ENCODE data around the gene H1-8. TPM values are rescaled to one million over a fixed set of nuclear protein-coding genes. Genes with fewer than 3 reads are reported as not detected.
A peak's percentile ranks its signal among the peaks of the same experiment; 100 is the strongest.

The H1-8 gene
- total RNA-seq, 4 donors from 2014 or later = not detected

- TF ChIP-seq CTCF (IDR thresholded peaks at IDR 0.05) (no peak), POLR2A (IDR thresholded peaks at IDR 0.05) (no peak)
- Histone ChIP-seq H3K4me1 (no peaks in the 10 kb centered on the region), H3K4me3 (no peak overlapping the region), H3K9me3 (no peaks in the 10 kb centered on the region), H3K27me3 (no peaks in the 10 kb centered on the region), H3K36me3 (peaks cover 0 to 24% (median 0%) of the 10 kb centered on the region in 3 donors), H3K27ac (peak overlapping the region in 1 of 4 donors; percentile 16)
- DNase-seq = no peak
These were observed 42.7 kb upstream of the H1-8 start for GRCh38 chr3:129500334-129500658.

GRCh38 chr3:129501630-129502029, 41.3 kb upstream of the H1-8 start:
- no peak for DNase-seq
- TF ChIP-seq POLR2A (IDR thresholded peaks at IDR 0.05) (no peak), CTCF (IDR thresholded peaks at IDR 0.05) (no peak)
- H3K27ac ChIP-seq = no peak overlapping the region
- no peaks in the 10 kb centered on the region for H3K27me3 ChIP-seq
- no peaks in the 10 kb centered on the region for H3K9me3 ChIP-seq
- H3K4me3 ChIP-seq = no peak overlapping the region
- peaks cover 0 to 32% (median 0%) of the 10 kb centered on the region in 3 donors for H3K36me3 ChIP-seq
- no peaks in the 10 kb centered on the region for H3K4me1 ChIP-seq

- Histone ChIP-seq H3K27me3 (no peaks in the 10 kb centered on the region), H3K4me1 (no peaks in the 10 kb centered on the region), H3K4me3 (no peak overlapping the region), H3K9me3 (no peaks in the 10 kb centered on the region), H3K36me3 (peaks cover 0 to 30% (median 0%) of the 10 kb centered on the region in 3 donors), H3K27ac (no peak overlapping the region)
- no peak for TF ChIP-seq CTCF (IDR thresholded peaks at IDR 0.05)
- no peak for TF ChIP-seq POLR2A (IDR thresholded peaks at IDR 0.05)
- DNase-seq = no peak
These were observed 40.1 kb upstream of the H1-8 start for GRCh38 chr3:129502641-129503408.

- H3K27ac ChIP-seq = no peak overlapping the region
- DNase-seq = no peak
- no peaks in the 10 kb centered on the region for H3K27me3 ChIP-seq
- TF ChIP-seq CTCF (IDR thresholded peaks at IDR 0.05) = no peak
- no peak for TF ChIP-seq POLR2A (IDR thresholded peaks at IDR 0.05)
- no peaks in the 10 kb centered on the region for H3K4me1 ChIP-seq
- no peaks in the 10 kb centered on the region for H3K9me3 ChIP-seq
- no peak overlapping the region for H3K4me3 ChIP-seq
- H3K36me3 ChIP-seq = peaks cover 0 to 30% (median 0%) of the 10 kb centered on the region in 3 donors
These were observed 39.3 kb upstream of the H1-8 start for GRCh38 chr3:129503471-129504291.

GRCh38 chr3:129504471-129505100, 38.4 kb upstream of the H1-8 start:
- Histone ChIP-seq H3K4me1 (no peaks in the 10 kb centered on the region), H3K4me3 (no peak overlapping the region), H3K27ac (no peak overlapping the region), H3K27me3 (no peaks in the 10 kb centered on the region), H3K9me3 (no peaks in the 10 kb centered on the region), H3K36me3 (peaks cover 0 to 30% (median 0%) of the 10 kb centered on the region in 3 donors)
- DNase-seq = no peak
- TF ChIP-seq POLR2A (IDR thresholded peaks at IDR 0.05) (no peak), CTCF (IDR thresholded peaks at IDR 0.05) (no peak)
